H1 (cell line): ENCODE results near the gene GON4L.

Experiments
- CEBPB ChIP-seq: IDR thresholded peaks from 2 replicates; pipeline ENCODE4 v1.6.1; 2012; ENCODE audit warnings: low read depth, low read length
- CHD2 ChIP-seq: IDR thresholded peaks from 2 replicates; pipeline ENCODE4 v1.6.1; 2012; ENCODE audit warnings: low read length, improper control_type of control experiment
- CTCF ChIP-seq, 3 experiments: IDR thresholded peaks; 1 replicate in 2 of 3; 2 replicates in 1 of 3; pipeline versions ENCODE4 v1.5.1 to v1.6.1; 2011; ENCODE audit warnings: low read length in 3 of 3, mild to moderate bottlenecking in 3 of 3, inconsistent platforms in 2 of 3, low read depth in 1 of 3, moderate library complexity in 1 of 3; ENCODE audit not compliant: insufficient read depth in 1 of 3; ENCODE audit errors: control extremely low read depth in 1 of 3
- EP300 ChIP-seq, 2 experiments: IDR thresholded peaks; 1 replicate in 1 of 2; 2 replicates in 1 of 2; pipeline ENCODE4 v1.6.1; 2011 to 2012; ENCODE audit warnings: low read depth in 2 of 2, low read length in 2 of 2, mild to moderate bottlenecking in 2 of 2, borderline replicate concordance in 1 of 2, inconsistent platforms in 1 of 2, moderate library complexity in 1 of 2
- EZH2 ChIP-seq: fragments of 200-600 bp; sonication (generic); IDR thresholded peaks from 2 replicates; pipeline ENCODE4 v1.7.1; 2012; ENCODE audit warnings: low read depth, mild to moderate bottlenecking, moderate library complexity, low read length, inconsistent platforms; ENCODE audit not compliant: severe bottlenecking
- FOSL1 ChIP-seq: IDR thresholded peaks from 2 replicates; pipeline ENCODE4 v1.6.1; 2011; ENCODE audit warnings: mild to moderate bottlenecking, low read depth, low read length, moderate library complexity; ENCODE audit not compliant: insufficient read depth
- MAFK ChIP-seq: IDR thresholded peaks from 2 replicates; pipeline ENCODE4 v1.6.1; 2012; ENCODE audit warnings: low read depth, mild to moderate bottlenecking, improper control_type of control experiment, low read length
- NRF1 ChIP-seq: IDR thresholded peaks from 2 replicates; pipeline ENCODE4 v1.6.1; 2011; ENCODE audit warnings: mild to moderate bottlenecking, low read depth, low read length, improper control_type of control experiment
- RAD21 ChIP-seq, 2 experiments: IDR thresholded peaks in 1 of 2; conservative IDR thresholded peaks in 1 of 2; 2 replicates each; pipeline ENCODE4 v1.6.1; 2011; ENCODE audit warnings: low read depth in 2 of 2, low read length in 2 of 2, improper control_type of control experiment in 1 of 2, inconsistent platforms in 1 of 2, mild to moderate bottlenecking in 1 of 2, moderate library complexity in 1 of 2
- SP1 ChIP-seq: IDR thresholded peaks from 2 replicates; pipeline ENCODE4 v1.6.1; 2011; ENCODE audit warnings: low read depth, low read length
- SUZ12 ChIP-seq: fragments of 200-600 bp; sonication (generic); IDR thresholded peaks from 2 replicates; pipeline ENCODE4 v1.6.1; 2012; ENCODE audit warnings: mild to moderate bottlenecking, inconsistent platforms, low read length, moderate library complexity, mixed read lengths

- TF ChIP-seq EP300 (IDR thresholded peaks at IDR 0.05; ENCODE audit: borderline replicate concordance in 1 of 2, low read depth in 2 of 2, low read length in 2 of 2) (no peak), EZH2 (no peak), NRF1 (no peak), CTCF (IDR thresholded peaks at IDR 0.05; ENCODE audit: control extremely low read depth in 1 of 3, insufficient read depth in 1 of 3, low read depth in 1 of 3, low read length in 3 of 3) (no peak), CHD2 (no peak), SP1 (no peak), CEBPB (no peak), MAFK (no peak), RAD21 (IDR thresholded peaks at IDR 0.05 in 1 of 2, conservative IDR thresholded peaks at IDR 0.05 in 1 of 2; ENCODE audit: low read depth in 2 of 2, low read length in 2 of 2) (no peak), FOSL1 (no peak), SUZ12 (no peak)
These were observed 27.3 kb upstream of the GON4L start for GRCh38 chr1:155884031-155884960.
